Gastroesophageal sphincter (tissue), 4 donors: ENCODE data around the gene TUBB2B. TPM values are rescaled to one million over a fixed set of nuclear protein-coding genes. Genes with fewer than 3 reads are reported as not detected.
"Not testable (repeated sequence)": the region's sequence is repeated elsewhere in the genome, so short reads cannot be mapped to it uniquely, and the experiment has no call there.

Experiments
- ATAC-seq: fragments of 150-250 bp; one replicate; pipeline ENCODE4 v1.9.1; 2016; ENCODE audit warnings: mild to moderate bottlenecking, moderate library complexity
- H3K27ac ChIP-seq, 4 donors: fragments of 200-600 bp; sonication (generic) in 3 of 4; 1 replicate in 3 of 4; 2 replicates in 1 of 4; pipeline ENCODE4 v1.5.1; 2016 to 2019
- H3K27me3 ChIP-seq: fragments of 200-600 bp; sonication (generic); one replicate; pipeline ENCODE4 v1.5.1; 2019
- H3K36me3 ChIP-seq, 2 donors: fragments of 200-600 bp; sonication (generic); one replicate each; pipeline ENCODE4 v1.5.1; 2019; ENCODE audit warnings: control low read depth in 1 of 2
- H3K4me1 ChIP-seq, 3 donors: fragments of 200-600 bp; sonication (generic); 1 replicate in 2 of 3; 2 replicates in 1 of 3; pipeline ENCODE4 v1.5.1; 2016 to 2019; ENCODE audit warnings: control low read depth in 2 of 3
- H3K4me3 ChIP-seq, 2 donors: fragments of 200-600 bp; sonication (generic); one replicate each; pipeline ENCODE4 v1.5.1; 2019; ENCODE audit warnings: mild to moderate bottlenecking in 1 of 2, moderate library complexity in 1 of 2
- H3K9me3 ChIP-seq, 3 donors: fragments of 200-600 bp; sonication (generic); one replicate each; pipeline ENCODE4 v1.5.1; 2017 to 2019; ENCODE audit warnings: control low read depth in 2 of 3
- CTCF ChIP-seq, 4 experiments: fragments of 200-600 bp in 2 of 4; fragments of 450-650 bp in 2 of 4; sonication (generic) in 1 of 4; IDR thresholded peaks; one replicate each; pipeline ENCODE4 v1.5.1; 2017 to 2019; ENCODE audit warnings: antibody characterized with exemption in 4 of 4, mild to moderate bottlenecking in 2 of 4, moderate library complexity in 2 of 4
- EP300 ChIP-seq: sonication (generic); formaldehyde crosslinking; IDR thresholded peaks from one replicate; pipeline ENCODE4 v1.6.1; 2017; ENCODE audit warnings: antibody characterized with exemption, mild to moderate bottlenecking
- POLR2A ChIP-seq, 2 donors: fragments of 450-650 bp; IDR thresholded peaks; one replicate each; pipeline ENCODE4 v1.6.1; 2017; ENCODE audit warnings: antibody characterized with exemption in 2 of 2, mild to moderate bottlenecking in 2 of 2, moderate library complexity in 1 of 2
- POLR2AphosphoS5 ChIP-seq: sonication (generic); formaldehyde crosslinking; IDR thresholded peaks from one replicate; pipeline ENCODE4 v1.6.1; 2017; ENCODE audit warnings: antibody characterized with exemption
- WGBS, 2 donors: methylation state at CpG; one replicate each; pipeline ENCODE4 v1.1.5; 2018; ENCODE audit warnings: low coverage in 1 of 2; 5-methylcytosine and 5-hydroxymethylcytosine counted together
- total RNA-seq, 4 donors: library from RNA; depleted of rRNA; stranded (reverse); fragments of >200 nt; gene quantifications; one replicate each; pipeline ENCODE4 v1.1.0, GENCODE V29; 2016

TUBB2B gene
- total RNA-seq, 4 donors from 2014 or later, result 11.5 to 42.8 (median 14.6) TPM

DNA sequence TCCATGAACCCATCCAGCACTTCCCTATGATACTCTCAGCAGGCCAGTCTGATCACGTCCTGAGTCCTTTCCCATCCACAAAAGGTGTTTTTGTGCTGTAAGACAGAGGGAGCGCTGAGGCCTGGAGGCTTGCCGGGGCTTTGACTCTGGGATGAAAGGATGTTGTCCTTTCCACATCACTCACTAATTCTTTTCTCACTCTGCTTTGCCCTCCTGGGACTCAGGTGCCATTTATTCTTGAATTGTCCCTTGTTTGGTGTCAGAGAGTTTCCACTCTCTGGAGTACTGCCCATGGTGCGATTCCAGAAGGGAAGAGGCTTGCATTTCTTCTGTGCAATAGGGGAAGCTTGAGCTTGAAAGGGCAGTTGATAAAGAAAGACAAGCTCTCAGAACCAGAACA is 15.3 kb upstream of the TUBB2B start:
- Histone ChIP-seq H3K4me1 (peaks cover 0 to 11% (median 0%) of the 10 kb centered on the region in 3 donors), H3K4me3 (no peak overlapping the region), H3K36me3 (no peaks in the 10 kb centered on the region), H3K9me3 (no peaks in the 10 kb centered on the region), H3K27me3 (no peaks in the 10 kb centered on the region), H3K27ac (no peak overlapping the region)
- no peak for TF ChIP-seq CTCF (IDR thresholded peaks at IDR 0.05)
- no peak for TF ChIP-seq POLR2A (IDR thresholded peaks at IDR 0.05)
- TF ChIP-seq EP300, result no peak
- TF ChIP-seq POLR2AphosphoS5, result no peak
- 75% methylated on average over 3 of the region's 4 CpGs; no CpG with 5 or more reads in 1 of the 2 donors for WGBS, 2 donors
- ATAC-seq, result no peak

GRCh38 chr6:3241745-3242144 is 14.3 kb upstream of the TUBB2B start:
- H3K36me3 ChIP-seq, H3K9me3 ChIP-seq, ATAC-seq, H3K27ac ChIP-seq, H3K27me3 ChIP-seq, H3K4me1 ChIP-seq, H3K4me3 ChIP-seq: not testable (repeated sequence)
- 69 to 100% methylated on average over 1 to 4 of the region's 4 CpGs for WGBS, 2 donors

DNA sequence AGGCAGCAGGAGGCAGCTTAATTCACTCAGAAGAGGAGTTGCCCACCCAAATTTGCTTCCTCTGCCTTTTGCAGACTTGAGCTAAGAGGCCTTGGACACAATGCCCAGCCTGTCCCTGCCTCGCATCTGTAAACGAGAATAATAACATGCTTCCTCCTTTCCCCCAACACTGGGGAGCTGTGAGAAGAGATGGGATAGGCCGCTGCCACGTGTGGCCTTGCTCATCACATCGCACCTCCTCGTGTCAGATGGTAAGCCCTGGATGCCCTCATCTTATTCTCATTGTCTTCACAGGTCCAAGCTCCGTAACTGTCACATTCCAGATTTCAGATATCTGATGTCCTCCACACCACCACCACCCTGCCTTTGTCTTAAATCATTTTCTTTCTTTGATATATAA is 13.1 kb upstream of the TUBB2B start:
- Histone ChIP-seq H3K4me1 (no peaks in the 10 kb centered on the region), H3K9me3 (no peaks in the 10 kb centered on the region), H3K27ac (no peak overlapping the region), H3K27me3 (peaks cover under 1% of the 10 kb centered on the region), H3K4me3 (no peak overlapping the region), H3K36me3 (no peaks in the 10 kb centered on the region)
- WGBS, 2 donors, result 61 to 77% methylated on average over 4 to 5 of the region's 7 CpGs
- ATAC-seq, result no peak
- TF ChIP-seq EP300 (no peak), POLR2A (IDR thresholded peaks at IDR 0.05) (no peak), CTCF (IDR thresholded peaks at IDR 0.05) (no peak), POLR2AphosphoS5 (no peak)

GRCh38 chr6:3239110-3239830 is 11.8 kb upstream of the TUBB2B start:
- WGBS, 2 donors, result 83 to 100% methylated on average over 2 to 4 of the region's 13 CpGs
- H3K36me3 ChIP-seq, result no peaks in the 10 kb centered on the region

More at GRCh38 chr6:3239110-3239830, 11.8 kb upstream of the TUBB2B start:
- peaks cover 8% of the 10 kb centered on the region for H3K27me3 ChIP-seq
- no peaks in the 10 kb centered on the region for H3K9me3 ChIP-seq
- H3K27ac ChIP-seq, result no peak overlapping the region
- TF ChIP-seq CTCF (IDR thresholded peaks at IDR 0.05) (no peak), POLR2AphosphoS5 (no peak), EP300 (no peak), POLR2A (IDR thresholded peaks at IDR 0.05) (no peak)
- H3K4me3 ChIP-seq, result no peak overlapping the region
- ATAC-seq, result no peak
- H3K4me1 ChIP-seq, result no peaks in the 10 kb centered on the region
